RPMI7951 (cell line): Measurements from ENCODE around the gene KRTAP3-2. TPM values are rescaled to one million over a fixed set of nuclear protein-coding genes. Genes with fewer than 3 reads are reported as not detected.

Experiments used
- DNase-seq: peaks from one replicate; pipeline ENCODE4 v3.0.0-alpha.2; 2012; ENCODE audit warnings: low read depth
- total RNA-seq: library from RNA; depleted of rRNA; stranded (reverse); fragments of >200 nt; shearing (Covaris generic); gene quantifications from 2 replicates; pipeline ENCODE4 v1.2.3, GENCODE V29; 2014

Gene KRTAP3-2
- total RNA-seq, 1 experiment from 2014 or later, result not detected

- DNase-seq, result no peak
Measured at GRCh38 chr17:41010441-41010840, 10.7 kb upstream of the KRTAP3-2 start.

DNA sequence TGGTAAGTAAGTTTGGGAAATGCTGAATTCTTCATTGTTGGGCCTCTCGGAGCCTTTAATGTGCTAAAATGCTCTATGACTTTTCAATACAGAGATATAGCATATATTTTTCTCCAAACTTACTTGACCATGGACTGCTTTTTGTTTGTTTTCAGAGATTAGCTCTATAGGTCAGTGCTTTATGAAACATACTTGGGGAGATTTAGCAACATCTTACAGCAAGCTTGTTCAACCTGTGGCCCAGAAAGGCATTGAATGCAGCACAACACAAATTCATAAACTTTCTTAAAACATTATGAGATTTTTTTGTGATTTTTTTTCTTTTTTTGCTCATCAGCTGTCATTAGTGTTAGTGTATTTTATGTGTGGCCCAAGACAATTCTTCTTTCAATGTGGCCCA, 10.2 kb upstream of the KRTAP3-2 start:
- no peak for DNase-seq

DNA sequence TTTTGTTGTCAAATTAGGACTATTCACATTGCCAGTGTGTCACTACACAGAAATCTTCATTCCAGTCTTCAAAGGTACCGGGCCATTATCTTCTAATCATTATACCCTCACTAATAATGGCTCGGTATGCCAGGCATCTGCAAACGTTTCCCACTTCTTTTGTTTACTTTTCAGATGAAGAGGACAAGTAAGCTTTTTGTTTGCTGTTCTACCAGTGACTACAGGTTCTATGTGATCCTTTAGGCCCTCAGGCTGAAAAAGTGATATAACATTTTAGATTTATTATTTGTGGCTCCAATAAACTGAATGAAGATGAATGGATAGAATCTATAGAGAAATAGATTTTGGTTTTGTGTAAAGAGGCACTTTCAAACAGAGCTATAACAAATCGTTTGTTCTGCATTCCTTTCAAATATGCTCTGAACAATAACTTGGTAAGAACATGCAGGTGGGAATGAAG, 9.6 kb upstream of the KRTAP3-2 start:
- DNase-seq, result no peak

DNA sequence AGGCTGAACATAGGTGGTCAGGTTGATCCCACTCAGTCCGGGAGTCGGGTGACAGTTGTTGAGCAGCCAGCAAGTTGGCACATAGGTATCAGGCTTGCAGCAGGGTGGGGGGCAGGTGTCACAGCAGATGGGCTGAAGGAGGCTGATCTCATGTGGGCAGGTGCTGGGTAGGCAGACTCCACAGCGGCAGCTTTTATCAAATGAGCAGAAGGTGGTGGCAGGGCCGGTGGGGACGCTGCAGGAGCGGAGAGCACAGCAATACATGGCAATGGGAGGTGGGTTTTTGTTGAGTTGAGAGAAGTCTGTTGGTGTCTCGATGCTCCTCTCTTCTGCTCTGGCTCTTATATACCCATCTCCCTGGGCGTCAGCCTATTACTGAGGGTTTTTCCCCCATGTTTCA, 9.1 kb upstream of the KRTAP3-2 start, which contains the start of gene KRTAP3-1:
KRTAP3-1 (minus strand) TSS at position 318 of the 400 bp plus-strand sequence; CDS start at position 264, 54 bp downstream.
- no peak for DNase-seq

DNA sequence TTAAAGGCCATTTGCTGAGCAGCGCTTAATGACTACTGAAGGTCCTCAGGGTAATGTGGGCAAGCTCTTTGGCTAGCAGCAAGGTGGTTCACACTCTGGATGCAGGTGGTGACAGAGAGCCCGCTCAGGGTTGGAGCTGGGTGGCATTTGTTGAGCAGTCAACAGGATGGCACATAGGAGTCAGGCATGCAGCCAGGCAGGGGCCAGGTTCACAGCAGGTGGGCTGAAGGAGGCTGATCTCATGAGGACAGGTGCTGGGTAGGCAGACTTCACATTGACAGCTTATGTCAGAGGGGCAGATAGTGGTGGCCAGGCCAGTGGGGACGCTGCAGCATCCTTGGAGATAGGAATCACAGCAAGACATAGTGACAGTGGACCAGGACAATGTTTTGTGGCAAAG, 4.7 kb upstream of the KRTAP3-2 start:
- no peak for DNase-seq

- no peak for DNase-seq
Measured at GRCh38 chr17:41003926-41004325, 4.2 kb upstream of the KRTAP3-2 start.

DNA sequence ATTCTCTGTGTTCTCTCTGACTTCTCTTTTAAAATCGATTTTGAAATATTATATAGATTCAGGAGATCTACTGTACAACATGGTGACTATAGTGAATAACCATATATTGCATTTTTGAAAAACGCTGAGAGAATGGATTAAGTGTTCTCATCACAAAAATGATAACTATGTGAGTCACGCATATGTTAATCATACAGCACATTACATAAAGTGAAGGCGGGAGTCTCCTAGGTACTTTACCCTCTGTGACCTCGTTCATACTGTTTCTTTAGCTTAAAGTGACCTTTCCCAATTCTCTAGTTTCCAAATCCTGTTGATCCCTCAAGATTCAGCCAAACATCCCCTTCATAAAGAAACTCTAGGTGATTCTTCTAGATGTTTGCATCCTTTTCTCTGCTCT, 3.1 kb upstream of the KRTAP3-2 start:
- DNase-seq, result no peak

GRCh38 chr17:41001795-41002194, 2.1 kb upstream of the KRTAP3-2 start:
- DNase-seq, result no peak

- no peak for DNase-seq
Measured at GRCh38 chr17:40997361-40997760, 2.3 kb downstream of the KRTAP3-2 start.

DNA sequence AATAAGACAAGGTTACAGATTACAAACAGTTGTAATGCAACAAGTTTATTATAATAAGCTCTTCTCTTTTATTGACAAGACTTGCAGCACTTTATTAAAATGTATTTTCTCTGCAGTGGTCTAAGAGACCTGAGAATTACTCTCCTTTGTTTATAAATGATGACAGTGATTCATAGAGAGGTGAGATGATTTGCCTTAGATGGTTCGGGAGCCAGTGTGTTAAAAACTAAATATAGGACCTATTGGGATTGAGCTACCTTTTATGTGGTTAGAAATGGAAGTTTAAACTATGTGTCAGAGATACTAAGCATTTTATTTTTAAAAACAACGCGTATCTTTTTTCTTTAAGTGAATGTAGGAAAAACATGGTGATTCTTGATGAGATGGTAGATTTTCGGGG, 2.9 kb downstream of the KRTAP3-2 start:
- DNase-seq, result peak; percentile 49

DNA sequence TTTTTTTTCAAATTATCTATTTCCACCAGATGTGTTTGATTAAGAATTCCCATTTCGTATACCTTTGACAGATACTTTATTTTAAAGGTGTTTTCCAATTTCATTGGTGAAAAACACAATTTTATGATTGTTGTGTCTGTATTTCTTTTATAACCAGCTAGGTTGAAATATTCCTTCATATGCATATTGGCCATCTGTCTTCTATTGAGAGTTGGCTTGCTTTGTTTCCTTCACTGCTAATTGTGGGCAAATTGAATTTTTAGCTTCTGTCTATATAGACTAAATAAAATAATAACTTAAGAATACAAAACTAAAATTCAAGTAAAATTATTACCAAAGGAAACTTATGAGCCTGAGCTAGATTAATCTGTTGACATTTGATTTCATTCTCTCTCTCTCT, 4.6 kb downstream of the KRTAP3-2 start:
- no peak for DNase-seq

- no peak for DNase-seq
Measured at GRCh38 chr17:40993839-40994238, 5.9 kb downstream of the KRTAP3-2 start, which contains the start of gene KRTAP3-3. KRTAP3-3 (minus strand) TSS chr17:40994164; CDS start chr17:40994097, 67 bp downstream.

DNA sequence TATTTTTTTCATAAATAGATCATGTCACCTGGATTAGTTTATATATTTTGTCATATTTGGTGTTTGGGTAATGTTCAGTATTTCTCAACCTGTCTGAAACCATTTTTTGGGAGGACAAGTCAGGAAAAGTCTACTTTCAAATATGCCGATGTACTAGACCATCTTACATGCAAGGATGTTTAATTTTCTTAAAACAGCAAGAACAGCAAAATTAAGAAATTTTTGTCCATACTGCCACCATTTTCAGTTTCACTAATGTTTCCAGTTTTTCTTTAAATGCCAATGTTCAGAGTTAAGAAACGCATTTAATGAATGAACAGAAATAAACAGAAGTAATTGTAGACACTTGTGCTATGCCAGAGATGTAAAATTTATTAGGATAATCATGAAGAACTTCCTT, 6.6 kb downstream of the KRTAP3-2 start:
- no peak for DNase-seq

DNA sequence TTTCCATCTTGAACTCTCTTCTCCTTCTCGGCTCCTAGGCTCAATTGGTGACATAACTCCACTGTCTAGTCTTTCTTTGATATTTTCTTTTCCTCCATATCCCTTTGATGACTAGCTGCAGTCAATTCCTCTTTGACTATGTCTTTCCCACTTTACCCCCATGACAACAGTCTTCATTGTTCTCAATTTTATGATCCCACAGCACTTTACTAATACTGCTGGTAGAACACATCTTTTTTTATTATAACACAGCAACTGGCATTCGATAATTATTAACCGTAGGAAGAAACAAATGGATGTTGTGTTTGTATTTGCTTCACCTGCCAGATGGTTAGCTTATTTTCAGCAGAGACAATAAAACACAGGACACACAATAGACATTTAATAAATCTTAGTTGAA, 7.0 kb downstream of the KRTAP3-2 start:
- no peak for DNase-seq

- DNase-seq, result peak; percentile 9
Measured at GRCh38 chr17:40986920-40987319, 12.8 kb downstream of the KRTAP3-2 start.

- DNase-seq, result no peak
Measured at GRCh38 chr17:40984226-40984625, 15.5 kb downstream of the KRTAP3-2 start, which contains the start of gene KRT40. KRT40 (minus strand) TSS chr17:40984326; CDS start chr17:40984273, 53 bp downstream.

DNA sequence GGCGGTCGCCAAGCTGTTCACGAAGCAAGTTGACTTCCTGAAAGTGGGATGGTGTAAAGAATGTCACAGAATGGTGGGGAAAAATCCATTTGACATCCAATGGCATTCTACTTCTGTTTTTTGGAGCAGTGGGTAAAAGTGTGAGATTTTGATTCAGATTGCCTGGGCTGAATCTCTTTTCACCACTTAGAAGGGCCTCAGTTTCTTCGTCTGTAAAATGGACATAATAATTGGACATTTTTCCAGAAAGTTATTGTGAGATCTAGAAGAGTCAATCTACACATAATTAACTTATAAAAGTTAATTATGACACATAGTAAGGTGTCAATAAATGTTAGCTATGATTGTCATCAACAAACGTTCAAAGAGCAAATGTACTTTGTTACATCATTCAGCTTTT, 18.6 kb downstream of the KRTAP3-2 start:
- DNase-seq, result no peak

- DNase-seq, result peak; percentile 23
Measured at GRCh38 chr17:40980596-40980995, 19.1 kb downstream of the KRTAP3-2 start.

DNA sequence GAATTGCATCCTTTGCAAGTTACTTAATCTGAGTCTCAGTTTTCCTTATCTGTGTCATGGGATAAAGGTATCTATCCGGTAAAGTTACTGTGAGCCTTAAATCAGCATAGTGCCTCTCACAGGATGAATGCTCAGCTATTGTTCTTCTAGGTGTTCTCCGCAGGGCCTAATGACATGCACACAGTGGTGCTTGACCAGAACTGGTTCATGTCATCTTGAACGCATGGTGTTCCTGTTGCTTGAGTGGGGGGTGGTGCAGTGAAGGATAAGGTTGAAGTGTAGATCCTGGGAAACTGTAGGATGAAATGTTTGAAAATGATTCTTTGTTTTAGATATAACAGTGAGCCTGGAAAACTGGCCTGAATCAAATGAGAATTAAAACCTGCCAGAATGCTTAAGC, 19.6 kb downstream of the KRTAP3-2 start:
- no peak for DNase-seq

GRCh38 chr17:40978575-40979151, 21.0 kb downstream of the KRTAP3-2 start:
- no peak for DNase-seq

GRCh38 chr17:40975516-40975915, 24.2 kb downstream of the KRTAP3-2 start:
- no peak for DNase-seq

- no peak for DNase-seq
Measured at GRCh38 chr17:40974366-40974765, 25.3 kb downstream of the KRTAP3-2 start.

GRCh38 chr17:40967582-40967981, 32.1 kb downstream of the KRTAP3-2 start:
- no peak for DNase-seq

DNA sequence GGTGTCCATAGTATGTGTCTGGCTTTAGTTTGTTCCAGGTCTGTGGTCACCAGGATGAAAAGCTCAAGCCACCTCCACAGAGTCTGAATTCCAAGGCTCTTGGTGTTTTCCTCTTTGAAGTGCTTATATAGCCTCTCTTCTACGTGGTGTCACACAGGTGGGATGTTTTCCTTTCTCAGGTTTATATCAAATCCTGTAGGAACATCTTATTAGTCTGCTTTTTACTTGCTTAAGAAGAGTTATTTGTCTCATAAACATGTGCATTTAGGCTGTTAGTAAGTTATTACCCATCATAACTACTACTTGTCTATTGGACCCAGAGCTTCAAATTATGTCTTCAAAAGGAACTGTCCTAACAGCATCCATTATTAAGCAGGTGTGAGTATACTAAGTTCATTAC, 32.9 kb downstream of the KRTAP3-2 start, which contains the start of gene KRT39:
KRT39 (minus strand) TSS at position 101 of the 400 bp plus-strand sequence; CDS start at position 9, 92 bp downstream.
- no peak for DNase-seq
